ENCODE data around the gene NCAN. TPM values are rescaled to one million over a fixed set of nuclear protein-coding genes. Genes with fewer than 3 reads are reported as not detected.

NCAN gene
- total RNA-seq, 1 donor from 2014 or later = not detected

DNA sequence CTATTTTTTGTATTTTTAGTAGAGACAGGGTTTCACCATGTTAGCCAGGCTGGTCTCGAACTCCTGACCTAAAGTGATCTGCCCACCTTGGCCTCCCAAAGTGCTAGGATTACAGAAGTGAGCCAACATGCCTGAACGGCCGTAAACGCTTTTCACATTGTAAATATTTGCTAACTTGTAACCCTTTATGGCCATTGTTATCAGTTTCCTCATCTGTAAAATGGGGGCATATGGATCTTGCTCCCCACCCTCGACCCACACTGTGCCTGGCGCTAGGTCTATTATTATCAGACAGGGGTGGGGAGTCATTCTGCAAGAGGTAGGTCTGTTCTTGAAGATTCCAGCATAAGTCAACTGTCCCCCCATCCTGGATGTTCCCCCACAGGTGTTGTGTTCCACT is 11.9 kb downstream of the NCAN start:
- DNase-seq (no peak), ATAC-seq (no peak)
- Histone ChIP-seq H3K4me1 (peaks cover 10% of the 10 kb centered on the region), H3K9me3 (no peaks in the 10 kb centered on the region), H3K27me3 (ENCODE audit: low read depth) (peaks cover 45% of the 10 kb centered on the region), H3K4me3 (no peak overlapping the region), H3K36me3 (no peaks in the 10 kb centered on the region), H3K27ac (no peak overlapping the region)
- TF ChIP-seq, protein P1, sequence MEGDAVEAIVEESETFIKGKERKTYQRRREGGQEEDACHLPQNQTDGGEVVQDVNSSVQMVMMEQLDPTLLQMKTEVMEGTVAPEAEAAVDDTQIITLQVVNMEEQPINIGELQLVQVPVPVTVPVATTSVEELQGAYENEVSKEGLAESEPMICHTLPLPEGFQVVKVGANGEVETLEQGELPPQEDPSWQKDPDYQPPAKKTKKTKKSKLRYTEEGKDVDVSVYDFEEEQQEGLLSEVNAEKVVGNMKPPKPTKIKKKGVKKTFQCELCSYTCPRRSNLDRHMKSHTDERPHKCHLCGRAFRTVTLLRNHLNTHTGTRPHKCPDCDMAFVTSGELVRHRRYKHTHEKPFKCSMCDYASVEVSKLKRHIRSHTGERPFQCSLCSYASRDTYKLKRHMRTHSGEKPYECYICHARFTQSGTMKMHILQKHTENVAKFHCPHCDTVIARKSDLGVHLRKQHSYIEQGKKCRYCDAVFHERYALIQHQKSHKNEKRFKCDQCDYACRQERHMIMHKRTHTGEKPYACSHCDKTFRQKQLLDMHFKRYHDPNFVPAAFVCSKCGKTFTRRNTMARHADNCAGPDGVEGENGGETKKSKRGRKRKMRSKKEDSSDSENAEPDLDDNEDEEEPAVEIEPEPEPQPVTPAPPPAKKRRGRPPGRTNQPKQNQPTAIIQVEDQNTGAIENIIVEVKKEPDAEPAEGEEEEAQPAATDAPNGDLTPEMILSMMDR (IDR thresholded peaks at IDR 0.05) = no peak
- intact Hi-C loops (cut with DNase I) = no loop called here

DNA sequence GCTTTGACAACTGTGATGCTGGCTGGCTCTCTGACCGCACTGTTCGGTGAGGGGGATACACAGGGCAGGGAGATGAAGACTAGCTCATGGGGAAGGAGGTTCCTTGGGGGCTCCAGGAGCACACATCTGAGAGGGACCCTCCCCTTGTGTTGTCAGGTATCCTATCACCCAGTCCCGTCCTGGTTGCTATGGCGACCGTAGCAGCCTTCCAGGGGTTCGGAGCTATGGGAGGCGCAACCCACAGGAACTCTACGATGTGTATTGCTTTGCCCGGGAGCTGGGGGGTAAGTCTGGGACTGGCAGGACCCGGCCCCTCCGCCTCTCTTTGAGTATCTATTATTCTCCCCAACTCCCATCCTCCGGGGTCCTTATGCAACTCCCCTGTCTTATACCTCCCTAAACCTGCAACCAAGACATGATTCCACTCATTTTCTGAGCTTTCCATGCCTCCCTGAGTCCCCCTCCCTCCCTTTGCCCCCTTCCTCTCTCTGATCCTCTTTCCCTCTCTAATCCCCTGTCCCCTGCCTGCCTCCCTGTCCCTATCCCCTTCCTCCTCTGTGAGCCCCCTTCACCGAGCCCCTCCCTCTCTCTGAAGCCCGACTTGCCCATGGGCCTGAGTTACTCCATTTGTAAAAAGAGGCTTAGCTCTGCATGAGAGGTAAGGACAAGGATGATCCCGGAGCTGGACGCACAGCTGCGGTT is 12.5 kb downstream of the NCAN start:
- Histone ChIP-seq H3K36me3 (no peaks in the 10 kb centered on the region), H3K27ac (no peak overlapping the region), H3K4me3 (peak overlapping the region; percentile 55), H3K27me3 (ENCODE audit: low read depth) (peaks cover 45% of the 10 kb centered on the region), H3K4me1 (peaks cover 10% of the 10 kb centered on the region), H3K9me3 (no peaks in the 10 kb centered on the region)
- intact Hi-C loops (cut with DNase I) = no loop called here
- no peak for ATAC-seq
- DNase-seq = no peak
- TF ChIP-seq, protein P1 (IDR thresholded peaks at IDR 0.05) = no peak

DNA sequence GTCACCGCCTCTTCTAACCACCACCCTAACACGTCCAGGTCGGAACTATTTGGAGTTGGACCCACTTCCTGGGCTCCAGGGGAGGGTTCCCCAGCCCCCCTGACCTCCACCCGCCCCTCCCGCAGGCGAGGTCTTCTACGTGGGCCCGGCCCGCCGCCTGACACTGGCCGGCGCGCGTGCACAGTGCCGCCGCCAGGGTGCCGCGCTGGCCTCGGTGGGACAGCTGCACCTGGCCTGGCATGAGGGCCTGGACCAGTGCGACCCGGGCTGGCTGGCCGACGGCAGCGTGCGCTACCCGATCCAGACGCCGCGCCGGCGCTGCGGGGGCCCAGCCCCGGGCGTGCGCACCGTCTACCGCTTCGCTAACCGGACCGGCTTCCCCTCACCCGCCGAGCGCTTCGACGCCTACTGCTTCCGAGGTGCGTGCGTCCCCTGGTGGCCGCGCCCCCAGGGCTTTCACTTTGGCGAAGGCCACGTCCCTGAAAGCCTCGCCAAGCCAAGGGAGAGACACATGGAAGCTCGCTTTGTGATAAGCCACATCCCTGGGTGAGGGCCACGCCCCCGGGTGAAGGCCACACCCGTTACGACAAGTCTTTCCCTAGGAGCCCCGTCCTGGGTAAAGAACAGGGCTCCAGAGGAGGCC is 13.2 kb downstream of the NCAN start:
- H3K36me3 ChIP-seq = no peaks in the 10 kb centered on the region
- no peak overlapping the region for H3K27ac ChIP-seq
- H3K9me3 ChIP-seq = no peaks in the 10 kb centered on the region
- peaks cover 45% of the 10 kb centered on the region for H3K27me3 ChIP-seq (ENCODE audit: low read depth)
- peaks cover 10% of the 10 kb centered on the region for H3K4me1 ChIP-seq
- TF ChIP-seq, protein P1 (IDR thresholded peaks at IDR 0.05) = peak; percentile 75
- peak; percentile 87 to 90 for ATAC-seq
- DNase-seq = peak; percentile 87
- intact Hi-C loops (cut with DNase I) = no loop called here
- H3K4me3 ChIP-seq = peak overlapping the region; percentile 55

DNA sequence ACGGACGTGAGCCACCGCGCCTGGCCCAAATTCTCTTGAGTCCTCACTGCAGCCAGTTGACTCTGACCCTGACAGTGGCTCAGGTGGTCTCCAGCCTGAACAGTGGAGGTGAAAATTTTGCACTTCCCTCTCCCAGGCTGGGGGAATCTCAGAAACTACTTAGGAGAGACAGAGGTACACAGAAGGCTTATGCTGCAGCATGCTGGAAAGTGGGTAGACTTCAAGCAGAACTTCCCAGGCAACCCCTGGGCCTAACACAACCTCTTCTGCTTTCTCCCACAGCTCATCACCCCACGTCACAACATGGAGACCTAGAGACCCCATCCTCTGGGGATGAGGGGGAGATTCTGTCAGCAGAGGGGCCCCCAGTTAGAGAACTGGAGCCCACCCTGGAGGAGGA is 14.4 kb downstream of the NCAN start:
- DNase-seq (no peak), ATAC-seq (no peak)
- peaks cover 45% of the 10 kb centered on the region for H3K27me3 ChIP-seq (ENCODE audit: low read depth)
- no peak overlapping the region for H3K4me3 ChIP-seq
- no peaks in the 10 kb centered on the region for H3K9me3 ChIP-seq
- no peaks in the 10 kb centered on the region for H3K36me3 ChIP-seq
- peaks cover 10% of the 10 kb centered on the region for H3K4me1 ChIP-seq
- no peak overlapping the region for H3K27ac ChIP-seq
- intact Hi-C loops (cut with DNase I) = no loop called here
- TF ChIP-seq, protein P1 (IDR thresholded peaks at IDR 0.05) = no peak

DNA sequence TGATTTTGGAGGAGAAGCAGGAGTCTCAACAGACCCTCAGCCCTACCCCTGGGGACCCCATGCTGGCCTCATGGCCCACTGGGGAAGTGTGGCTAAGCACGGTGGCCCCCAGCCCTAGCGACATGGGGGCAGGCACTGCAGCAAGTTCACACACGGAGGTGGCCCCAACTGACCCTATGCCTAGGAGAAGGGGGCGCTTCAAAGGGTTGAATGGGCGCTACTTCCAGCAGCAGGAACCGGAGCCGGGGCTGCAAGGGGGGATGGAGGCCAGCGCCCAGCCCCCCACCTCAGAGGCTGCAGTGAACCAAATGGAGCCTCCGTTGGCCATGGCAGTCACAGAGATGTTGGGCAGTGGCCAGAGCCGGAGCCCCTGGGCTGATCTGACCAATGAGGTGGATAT is 14.9 kb downstream of the NCAN start:
- Histone ChIP-seq H3K9me3 (no peaks in the 10 kb centered on the region), H3K4me3 (no peak overlapping the region), H3K36me3 (no peaks in the 10 kb centered on the region), H3K4me1 (peaks cover 10% of the 10 kb centered on the region), H3K27ac (no peak overlapping the region), H3K27me3 (ENCODE audit: low read depth) (peaks cover 45% of the 10 kb centered on the region)
- TF ChIP-seq, protein P1 (IDR thresholded peaks at IDR 0.05) = no peak
- intact Hi-C loops (cut with DNase I) = no loop called here
- DNase-seq (no peak), ATAC-seq (no peak)
